ENCODE measurements around the gene EVX1. TPM values are rescaled to one million over a fixed set of nuclear protein-coding genes. Genes with fewer than 3 reads are reported as not detected.

EVX1 gene
- polyA plus RNA-seq, 1 donor, result 0.07 TPM

DNA sequence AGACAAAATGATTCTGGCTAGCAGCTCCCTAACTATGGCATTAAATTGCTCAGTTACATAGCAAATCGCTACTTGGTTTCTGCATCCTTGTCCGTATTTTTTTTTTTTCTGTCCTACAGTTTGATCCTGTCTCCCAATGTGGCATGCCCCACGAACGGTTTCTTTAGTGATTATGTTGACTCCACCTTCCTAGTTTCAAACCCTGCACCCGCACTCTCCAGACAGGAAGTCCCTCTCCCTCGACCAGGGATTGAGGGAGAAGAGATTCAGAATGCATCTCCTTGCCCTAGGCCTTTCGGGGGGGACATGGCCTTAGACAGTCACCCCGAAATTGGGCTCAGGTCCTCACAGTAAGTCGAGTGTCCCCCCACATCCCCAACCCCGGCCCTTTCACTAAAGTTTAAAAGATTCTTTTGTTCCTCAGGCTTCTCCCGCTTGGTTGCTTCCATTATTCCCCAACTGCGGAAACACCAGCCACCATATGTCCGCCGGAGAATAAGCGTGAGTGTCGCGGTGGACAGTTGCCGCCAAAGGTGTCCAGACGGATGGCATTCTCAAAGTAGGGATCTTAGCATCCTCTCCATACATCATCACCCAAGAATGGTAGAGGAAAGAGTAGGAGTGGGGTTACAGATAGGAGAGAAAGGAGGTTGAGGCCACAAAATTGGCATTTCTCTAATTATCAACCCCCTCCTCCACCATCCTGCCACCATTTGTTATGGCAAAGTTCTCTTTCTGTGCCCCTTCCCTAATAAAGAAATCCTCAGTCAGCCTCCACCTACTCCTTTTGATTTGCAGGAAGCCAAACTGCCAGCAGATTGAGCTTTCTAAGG is 7.3 kb downstream of the EVX1 start:
- no peak for DNase-seq

DNA sequence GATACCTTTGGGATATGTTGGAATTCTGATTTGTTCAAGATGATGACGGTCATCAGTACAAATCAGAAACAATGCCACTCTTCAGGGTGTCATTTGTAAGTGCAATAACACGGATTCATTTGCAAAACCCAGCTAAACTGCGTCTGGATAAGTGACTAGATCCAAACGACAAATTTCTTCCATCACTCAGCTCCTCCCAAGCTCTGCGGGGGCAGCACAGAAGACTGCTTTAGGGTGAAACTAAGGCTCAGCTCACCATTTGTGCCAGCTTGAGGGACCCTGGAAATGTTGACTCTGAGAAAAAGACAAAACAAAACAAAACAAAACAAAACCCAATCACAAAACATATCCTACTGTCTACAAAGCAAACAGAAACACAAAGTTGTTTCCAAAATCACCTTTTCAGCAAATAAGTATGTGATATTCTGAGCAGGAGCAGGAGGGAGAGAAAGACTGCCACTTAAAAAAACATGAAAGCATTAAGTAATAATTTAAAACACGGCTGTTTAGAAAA is 8.0 kb downstream of the EVX1 start:
- DNase-seq, result no peak

DNA sequence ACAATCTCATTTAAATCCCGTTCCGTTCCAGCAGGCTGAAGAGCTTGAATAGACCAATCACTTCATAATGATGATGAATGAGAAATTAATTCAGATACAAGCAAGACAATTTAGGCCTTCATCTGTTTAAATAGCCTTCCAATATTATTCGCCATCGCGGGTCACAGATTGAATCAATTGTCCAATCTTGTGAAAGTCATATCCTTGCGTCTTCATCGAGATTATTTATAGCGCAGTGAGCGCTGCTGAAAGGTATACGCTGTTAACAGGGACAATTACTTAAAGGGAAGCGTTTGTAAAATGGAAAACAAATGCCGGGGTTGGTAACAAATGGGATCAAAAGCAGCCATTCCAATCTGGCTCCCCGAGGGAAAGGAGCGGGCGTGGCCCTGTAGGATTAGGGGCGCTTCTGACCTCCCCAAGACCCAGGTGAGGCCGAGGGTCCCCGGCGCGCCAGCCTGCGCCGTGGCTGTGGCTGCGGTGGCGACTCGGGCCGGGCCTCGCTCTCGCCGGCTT is 8.6 kb downstream of the EVX1 start:
- DNase-seq, result no peak

DNA sequence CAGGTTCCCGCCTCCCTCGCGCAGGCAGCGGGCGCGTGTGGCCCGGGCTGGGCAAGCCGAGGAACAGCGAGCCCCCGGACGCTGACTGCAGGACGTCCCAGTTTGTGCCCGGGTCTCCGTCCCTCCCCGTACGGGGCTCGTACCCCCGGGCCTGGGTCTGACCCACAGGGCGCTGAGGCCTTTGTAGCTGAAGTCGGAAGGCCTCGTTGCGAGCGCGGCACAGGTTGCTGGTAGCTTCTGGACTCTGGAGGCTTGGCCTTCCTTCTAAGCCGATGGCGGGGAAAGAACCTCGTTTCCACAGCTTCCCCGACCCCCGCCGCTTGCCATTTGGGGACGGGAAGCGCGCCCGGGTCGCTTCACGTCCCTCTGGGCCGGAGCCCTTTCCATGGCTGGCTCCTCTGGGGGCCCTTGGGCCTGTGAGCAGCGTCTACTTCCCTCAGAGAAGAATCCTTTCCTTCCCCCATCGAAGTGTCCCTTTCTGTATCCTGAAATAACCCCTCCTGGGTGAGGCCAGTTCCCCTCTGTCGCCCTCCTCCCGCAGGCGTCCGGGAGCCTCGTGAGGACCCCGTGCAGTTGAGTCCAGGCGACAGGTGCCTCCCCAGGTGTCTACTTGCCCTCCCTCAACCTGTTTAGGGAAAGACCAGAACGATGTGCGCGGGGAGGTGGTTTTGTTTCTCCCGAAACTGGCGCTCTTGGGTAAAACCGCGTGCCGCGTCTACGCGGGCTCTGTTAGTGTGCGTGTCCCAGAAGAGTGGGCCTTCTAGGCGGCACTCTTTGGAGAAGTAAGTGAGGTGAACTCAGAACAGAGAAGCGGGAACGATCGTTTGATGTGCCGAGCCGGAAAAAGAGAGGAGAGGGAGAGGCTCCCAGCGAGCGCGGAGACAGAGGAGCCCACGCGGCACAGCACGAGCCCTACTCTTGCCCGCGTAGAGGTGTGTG is 9.3 kb downstream of the EVX1 start:
- no peak for DNase-seq

DNA sequence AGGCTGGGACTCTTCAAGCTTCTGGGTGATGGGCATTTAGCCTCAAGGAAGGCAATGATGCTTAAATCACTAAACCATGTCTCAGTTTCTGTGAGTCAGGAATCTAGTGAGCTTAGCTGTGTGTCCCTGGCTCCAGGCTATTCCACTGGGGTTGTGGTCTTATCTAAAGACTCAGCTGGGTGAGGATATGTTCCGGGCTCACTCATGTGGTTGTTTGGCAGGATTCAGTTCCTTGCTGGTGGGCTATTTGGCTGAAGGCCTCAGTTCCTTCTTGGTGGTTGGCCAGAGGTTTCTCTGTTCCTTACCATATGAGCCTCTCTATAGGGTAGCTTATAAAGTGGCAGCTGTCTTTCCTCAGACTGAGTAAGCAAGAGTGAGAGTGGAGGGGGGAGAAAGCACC is 12.0 kb downstream of the EVX1 start:
- DNase-seq, result no peak

DNA sequence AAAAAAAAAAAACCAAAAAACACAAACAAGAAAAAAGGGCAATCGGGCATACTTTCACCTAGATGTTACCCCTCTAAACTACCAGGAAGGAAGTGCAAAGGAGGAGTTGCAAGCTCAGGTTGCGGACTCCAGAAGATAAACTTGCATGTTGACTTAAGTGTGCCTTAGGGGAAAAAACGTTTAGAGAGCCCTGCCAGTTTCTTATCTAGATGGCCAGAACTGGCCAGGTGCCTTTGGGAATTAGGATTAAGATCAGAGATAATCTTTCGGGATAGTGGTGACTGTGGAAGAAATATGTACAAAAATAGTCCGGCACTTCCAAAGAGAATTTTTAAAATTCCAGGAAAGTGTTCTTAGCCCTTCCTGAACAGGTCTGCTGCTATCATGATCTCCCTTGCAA is 17.6 kb downstream of the EVX1 start:
- DNase-seq, result no peak

DNA sequence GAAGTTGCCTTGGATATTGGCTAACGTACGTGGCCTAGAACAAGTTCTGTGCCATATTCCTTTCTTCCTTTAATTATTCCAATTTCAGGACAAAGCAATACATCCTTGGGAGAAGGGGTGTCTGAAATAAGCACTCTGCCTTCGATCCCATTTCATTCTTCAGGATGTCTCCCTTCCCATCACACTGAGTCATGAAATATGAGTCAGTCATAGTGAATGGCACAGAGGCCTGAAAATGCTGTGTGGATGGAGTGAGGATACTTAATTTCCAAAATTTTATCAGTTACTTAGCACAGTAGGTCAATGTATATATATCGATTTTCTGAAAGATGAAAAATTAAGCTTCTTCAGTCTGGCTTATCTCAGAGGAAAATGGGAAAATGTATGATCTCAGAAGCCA is 19.5 kb downstream of the EVX1 start:
- DNase-seq, result no peak

DNA sequence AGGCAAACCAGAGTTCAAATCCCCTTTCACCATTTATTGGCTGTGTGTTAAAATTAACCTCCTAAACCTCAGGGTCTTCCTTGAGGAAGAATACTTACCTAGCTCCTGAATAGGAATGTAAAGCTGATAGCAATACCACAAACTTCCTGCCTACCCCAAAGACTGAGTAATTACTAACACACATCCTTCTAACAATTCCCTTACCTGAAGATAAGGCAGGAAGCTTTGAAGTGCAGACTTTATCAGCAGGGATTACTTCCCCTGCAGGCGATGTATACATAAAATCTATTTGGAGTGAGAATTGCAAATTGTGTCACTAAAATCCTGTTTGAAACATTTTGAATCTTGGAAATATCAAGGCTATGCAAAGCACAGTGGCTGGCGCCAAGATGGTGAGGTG is 21.2 kb downstream of the EVX1 start:
- no peak for DNase-seq

DNA sequence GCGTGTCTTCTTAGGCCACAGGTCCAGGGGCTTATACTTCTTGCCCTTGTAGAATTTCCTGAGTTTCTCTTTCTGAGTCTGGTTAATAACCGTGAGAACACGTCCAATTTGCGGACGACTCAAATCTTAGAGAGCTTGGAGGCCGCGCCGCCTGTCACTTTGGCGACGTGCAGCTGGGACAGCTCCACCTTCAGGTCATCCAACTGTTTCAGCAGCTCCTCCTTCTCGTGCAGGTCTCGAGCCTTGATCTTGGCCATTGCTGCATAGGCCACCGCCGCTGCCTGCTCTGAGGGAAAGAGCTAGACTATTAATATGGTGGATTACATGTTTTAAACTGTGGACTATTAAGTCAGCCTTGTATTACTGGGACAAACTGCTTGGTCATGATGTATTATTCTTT is 26.9 kb downstream of the EVX1 start:
- no peak for DNase-seq

DNA sequence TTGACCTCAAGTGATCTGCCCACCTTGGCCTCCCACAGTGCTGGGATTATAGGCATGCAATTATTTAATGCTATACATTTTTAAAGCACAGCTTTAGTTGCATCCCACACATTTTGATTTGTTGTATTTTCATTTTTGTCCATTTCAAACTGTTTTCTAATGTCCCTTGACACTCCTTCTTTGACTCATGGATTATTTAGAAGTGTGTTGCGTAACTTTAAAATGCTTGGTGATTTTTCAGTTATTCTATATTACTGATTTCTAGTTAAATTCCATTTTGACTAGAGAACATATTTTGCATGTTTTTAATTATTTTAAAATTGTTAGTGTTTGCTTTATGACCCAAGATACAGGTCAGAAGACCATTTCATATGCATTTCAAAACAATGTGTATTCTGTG is 28.8 kb downstream of the EVX1 start:
- DNase-seq, result no peak

DNA sequence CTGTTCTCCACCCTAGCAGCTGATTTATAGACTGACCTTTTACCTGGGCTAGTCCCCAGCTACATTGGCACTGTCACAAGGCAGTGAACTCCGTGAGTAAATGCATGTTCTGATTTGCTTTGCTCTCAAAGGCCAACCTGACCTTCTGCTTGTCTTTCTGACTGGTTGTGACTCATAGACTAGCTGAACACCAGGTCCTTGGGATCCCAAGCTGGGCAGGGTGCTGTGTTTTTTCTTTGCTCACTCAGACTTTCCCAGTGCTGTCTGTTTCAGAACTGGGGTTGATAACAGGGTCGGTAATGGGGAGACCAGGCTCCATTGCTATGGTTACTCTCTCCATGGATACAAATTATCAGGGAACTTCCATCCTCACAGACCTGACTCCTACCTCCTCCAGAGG is 35.0 kb downstream of the EVX1 start:
- DNase-seq, result no peak

DNA sequence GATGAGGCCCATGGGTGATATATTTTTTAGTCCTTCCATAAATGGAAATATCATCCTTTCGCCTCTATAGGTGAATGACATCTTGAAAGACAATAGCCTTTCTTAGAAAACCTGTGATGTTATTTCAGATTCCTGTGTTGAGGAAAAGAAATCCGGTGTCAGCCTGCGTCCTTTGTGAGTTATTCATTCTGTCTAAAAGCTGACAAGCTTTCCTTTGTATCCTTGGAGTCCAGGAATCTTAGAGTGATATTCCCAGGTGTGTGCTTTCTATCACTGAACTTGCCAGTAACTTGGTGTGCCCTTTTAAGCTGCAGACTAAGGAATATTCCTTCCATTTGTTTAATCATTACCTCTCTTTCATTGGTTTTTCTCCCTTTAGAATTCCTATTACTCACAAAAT is 41.0 kb downstream of the EVX1 start:
- DNase-seq, result no peak

DNA sequence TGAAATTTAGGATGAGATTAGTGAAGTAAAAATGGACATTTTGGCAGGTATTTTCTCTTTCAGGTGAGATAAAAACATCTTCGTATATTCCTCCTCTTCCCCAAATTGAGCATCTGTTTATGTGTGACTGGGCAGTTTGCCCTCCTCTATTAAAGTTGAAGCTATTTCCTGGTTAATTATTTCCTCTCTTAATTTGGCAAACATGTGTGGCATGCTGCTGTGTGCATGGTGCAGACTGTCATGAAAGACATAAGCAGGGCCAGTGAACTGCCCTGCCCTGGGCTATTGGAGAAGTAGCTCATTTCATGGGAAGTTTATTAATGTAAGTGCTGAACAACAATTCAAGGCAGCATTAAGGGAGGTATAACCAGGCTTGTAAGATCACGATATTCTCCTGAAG is 52.6 kb downstream of the EVX1 start:
- DNase-seq, result no peak

DNA sequence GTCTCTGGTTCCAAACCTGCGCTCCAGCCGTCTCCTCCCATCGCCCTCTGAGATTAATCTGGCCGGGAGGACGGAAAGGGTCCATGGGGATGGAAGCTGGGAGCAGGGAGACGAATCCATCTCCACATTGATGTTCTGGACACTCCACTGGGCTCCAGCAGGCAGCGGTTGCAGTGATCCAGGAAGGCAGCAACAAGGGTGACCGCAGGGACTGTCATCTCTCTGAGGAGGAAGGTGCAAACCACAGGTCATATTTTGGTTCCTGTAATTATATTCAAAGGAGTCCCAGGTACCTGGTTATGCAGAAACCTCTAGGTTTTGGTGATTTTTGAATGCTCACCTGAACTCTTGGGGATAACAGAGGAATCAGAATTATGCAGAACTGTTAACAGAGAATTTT is 54.8 kb downstream of the EVX1 start:
- DNase-seq, result no peak

Other genes starting within 250 kb of the EVX1 start
- gene HOXA1, start 146.8 kb upstream of the EVX1 start, polyA plus RNA-seq (ENCODE audit: insufficient read length), result 3.4 TPM
- gene HOXA2, start 140.1 kb upstream of the EVX1 start, polyA plus RNA-seq (ENCODE audit: insufficient read length), result 13.9 TPM
- 28.6 TPM for gene HOXA4, start 112.0 kb upstream of the EVX1 start, polyA plus RNA-seq (ENCODE audit: insufficient read length)
- gene HOXA5, start 99.1 kb upstream of the EVX1 start, polyA plus RNA-seq (ENCODE audit: insufficient read length), result 76.0 TPM
- 26.5 TPM for gene HOXA6, start 95.0 kb upstream of the EVX1 start, polyA plus RNA-seq (ENCODE audit: insufficient read length)
- gene HOXA3, start 90.2 kb upstream of the EVX1 start, polyA plus RNA-seq (ENCODE audit: insufficient read length), result 47.9 TPM
- 22.7 TPM for gene HOXA7, start 86.1 kb upstream of the EVX1 start, polyA plus RNA-seq (ENCODE audit: insufficient read length)
- 124 TPM for gene HOXA9, start 77.3 kb upstream of the EVX1 start, polyA plus RNA-seq (ENCODE audit: insufficient read length)
- gene HOXA10, start 68.5 kb upstream of the EVX1 start, polyA plus RNA-seq (ENCODE audit: insufficient read length), result 137 TPM
- 32.2 TPM for gene HOXA11, start 57.6 kb upstream of the EVX1 start, polyA plus RNA-seq (ENCODE audit: insufficient read length)
- gene HOXA13, start 42.7 kb upstream of the EVX1 start, polyA plus RNA-seq (ENCODE audit: insufficient read length), result not detected